GM10248 (cell line): ENCODE measurements around the gene MAPK12.

Experiments
- CTCF ChIA-PET: fragments of 300-600 bp; sonication (Branson Sonifier 250); formaldehyde crosslinking; extraction: SDS; loops from one replicate; lab custom pipeline; 2021; ENCODE audit warnings: antibody characterized with exemption; lab: Yijun Ruan, JAX
- POLR2A ChIA-PET: fragments of 350-650 bp; sonication (Branson Sonifier 250); formaldehyde crosslinking; extraction: SDS; loops from one replicate; lab custom pipeline; 2020; ENCODE audit warnings: antibody characterized with exemption; lab: Yijun Ruan, JAX
- DNase-seq: peaks from one replicate; pipeline ENCODE4 v3.0.0; 2012; ENCODE audit errors: extremely low spot score
- CTCF ChIP-seq: IDR thresholded peaks from 2 replicates; pipeline ENCODE4 v1.5.1; 2012; ENCODE audit warnings: mild to moderate bottlenecking, low read depth; ENCODE audit errors: extremely low read depth, missing control alignments, control extremely low read depth

The MAPK12 gene

DNA sequence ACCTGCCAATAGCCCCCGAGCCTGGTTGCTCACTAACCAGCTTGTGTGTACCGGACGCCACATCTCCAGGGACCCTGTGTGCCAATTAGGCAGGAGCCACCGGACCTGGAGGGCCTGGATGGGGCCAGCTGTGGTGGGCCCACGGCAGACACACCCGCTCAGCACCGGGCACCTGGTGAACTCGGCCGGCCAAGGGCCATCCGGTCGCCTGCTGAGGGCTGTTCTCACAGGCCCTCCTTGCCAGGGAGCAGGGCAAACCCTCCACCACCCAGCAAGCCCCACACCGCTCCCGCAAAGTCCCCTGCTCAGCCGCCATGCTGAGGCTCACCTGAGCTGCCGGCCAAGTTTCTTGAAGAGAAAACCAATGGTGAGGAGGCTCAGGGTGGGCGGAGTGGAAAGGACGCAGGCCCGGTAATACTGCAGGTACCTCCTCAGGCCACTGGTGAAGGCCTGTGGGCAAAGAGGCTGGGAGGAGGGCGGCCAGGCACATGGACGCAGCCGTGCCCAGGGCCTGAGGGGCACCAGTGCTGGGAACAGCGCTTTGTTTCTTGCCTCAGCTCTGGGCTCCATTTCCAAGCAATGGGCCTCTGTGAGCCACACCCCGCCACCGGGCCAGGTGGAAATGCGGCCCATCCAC, 33.8 kb downstream of the MAPK12 start:
- DNase-seq = no peak
- no peak for TF ChIP-seq CTCF
- CTCF ChIA-PET = interaction anchor here (0.9 to 3.2 kb wide), 2 partner anchors 12 to 16 kb away, joined by 3 to 15 read pairs; no protein-coding TSS in a partner anchor
- POLR2A ChIA-PET = no interaction called here

DNA sequence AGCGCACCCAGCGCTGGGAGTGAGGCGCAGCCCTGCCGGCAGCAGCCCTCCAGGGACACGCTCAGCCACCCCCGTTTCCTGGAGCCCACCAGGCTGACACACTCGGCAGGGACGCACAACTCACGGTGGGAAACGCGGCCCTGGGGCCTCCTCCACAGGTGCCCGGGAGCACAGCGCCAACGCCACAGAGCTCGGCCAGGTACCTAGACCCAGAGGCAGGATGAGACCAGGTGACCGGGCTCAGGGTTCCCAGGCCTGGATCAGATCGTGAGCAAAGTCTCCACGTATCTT, 34.7 kb downstream of the MAPK12 start:
- ChIA-PET CTCF (interaction anchor here (0.9 to 3.2 kb wide), 2 partner anchors 13 to 17 kb away, joined by 3 to 15 read pairs; no protein-coding TSS in a partner anchor), POLR2A (no interaction called here)
- no peak for DNase-seq
- TF ChIP-seq CTCF = no peak

DNA sequence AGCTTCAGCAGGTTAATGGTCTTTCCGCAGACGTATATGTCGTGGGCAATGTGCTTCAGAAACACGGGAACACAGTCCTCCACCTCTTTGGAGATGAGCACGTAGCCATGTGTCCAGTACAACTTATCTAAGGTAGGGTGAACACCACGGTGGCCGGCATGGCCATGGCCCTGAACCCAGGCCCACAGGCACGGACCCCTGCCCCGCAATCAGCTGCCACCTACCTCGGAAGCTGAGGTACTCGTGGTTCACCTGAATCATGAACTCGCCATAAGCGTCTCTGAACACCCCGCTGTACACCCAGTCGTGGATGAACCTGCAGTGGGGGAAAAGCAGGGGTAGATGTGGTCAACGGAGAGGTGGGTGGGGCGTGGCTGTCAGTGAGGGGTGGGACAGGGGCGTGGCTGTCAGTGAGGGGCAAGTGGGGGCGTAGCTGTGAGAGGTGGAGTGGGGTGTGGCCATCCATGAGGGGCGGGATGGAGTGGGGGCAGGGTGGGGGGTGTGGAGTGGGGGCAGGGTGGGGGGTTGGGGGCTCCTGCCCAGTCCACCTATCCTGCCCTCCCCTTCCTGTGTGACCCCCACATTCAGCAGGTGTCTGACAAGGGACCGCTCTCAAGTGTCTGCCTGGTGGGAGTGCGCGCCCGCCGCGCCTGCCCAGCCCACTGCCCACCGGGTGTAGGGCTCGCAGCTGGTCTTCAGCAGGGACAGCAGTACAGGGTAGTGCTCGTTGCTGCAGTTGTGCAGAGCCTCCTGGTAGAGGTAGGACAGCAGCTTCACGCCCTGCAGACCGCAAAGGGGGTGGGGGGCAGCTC, 35.2 kb downstream of the MAPK12 start:
- POLR2A ChIA-PET = no interaction called here
- CTCF ChIA-PET = interaction anchor here (0.9 to 3.2 kb wide), 3 partner anchors 14 to 50 kb away, joined by 3 to 15 read pairs (median 3); no protein-coding TSS in a partner anchor
- DNase-seq = no peak
- no peak for TF ChIP-seq CTCF

GRCh38 chr22:50225200-50225969, 36.1 kb downstream of the MAPK12 start:
- ChIA-PET POLR2A (no interaction called here), CTCF (interaction anchor here (1.1 kb wide), 1 partner anchor 51 kb away, joined by 3 read pairs; no protein-coding TSS in a partner anchor)
- TF ChIP-seq CTCF = no peak
- DNase-seq = no peak

- ChIA-PET CTCF (interaction anchor here (1.5 kb wide), 1 partner anchor 8 kb away, joined by 3 read pairs; no protein-coding TSS in a partner anchor), POLR2A (no interaction called here)
- no peak for TF ChIP-seq CTCF
- no peak for DNase-seq
These were observed 37.4 kb downstream of the MAPK12 start for GRCh38 chr22:50224071-50224470.

GRCh38 chr22:50222508-50222907, 39.0 kb downstream of the MAPK12 start:
- POLR2A ChIA-PET = no interaction called here
- DNase-seq = no peak
- CTCF ChIA-PET = interaction anchor here (0.9 to 3.0 kb wide), 5 partner anchors 8 to 74 kb away, joined by 3 to 10 read pairs (median 6); no protein-coding TSS in a partner anchor
- TF ChIP-seq CTCF = no peak
